Activated CD4-positive, alpha-beta T cell treated with anti-CD3 and anti-CD28 coated beads for 4 hours (primary cell): ENCODE results near the gene CKS1B.
A peak's percentile ranks its signal among the peaks of the same experiment; 100 is the strongest.

ENCODE experiments used
- DNase-seq, 2 donors: peaks; one replicate each; pipeline ENCODE4 v3.0.0-alpha.2; 2020

CKS1B gene

GRCh38 chr1:154974102-154974807 lies at the start of gene CKS1B:
Gene CKS1B, plus strand, starts transcription at chr1:154974681. Its CDS starts 65 bp downstream, at chr1:154974746.
- peak; percentile 95 to 97 for DNase-seq

DNA sequence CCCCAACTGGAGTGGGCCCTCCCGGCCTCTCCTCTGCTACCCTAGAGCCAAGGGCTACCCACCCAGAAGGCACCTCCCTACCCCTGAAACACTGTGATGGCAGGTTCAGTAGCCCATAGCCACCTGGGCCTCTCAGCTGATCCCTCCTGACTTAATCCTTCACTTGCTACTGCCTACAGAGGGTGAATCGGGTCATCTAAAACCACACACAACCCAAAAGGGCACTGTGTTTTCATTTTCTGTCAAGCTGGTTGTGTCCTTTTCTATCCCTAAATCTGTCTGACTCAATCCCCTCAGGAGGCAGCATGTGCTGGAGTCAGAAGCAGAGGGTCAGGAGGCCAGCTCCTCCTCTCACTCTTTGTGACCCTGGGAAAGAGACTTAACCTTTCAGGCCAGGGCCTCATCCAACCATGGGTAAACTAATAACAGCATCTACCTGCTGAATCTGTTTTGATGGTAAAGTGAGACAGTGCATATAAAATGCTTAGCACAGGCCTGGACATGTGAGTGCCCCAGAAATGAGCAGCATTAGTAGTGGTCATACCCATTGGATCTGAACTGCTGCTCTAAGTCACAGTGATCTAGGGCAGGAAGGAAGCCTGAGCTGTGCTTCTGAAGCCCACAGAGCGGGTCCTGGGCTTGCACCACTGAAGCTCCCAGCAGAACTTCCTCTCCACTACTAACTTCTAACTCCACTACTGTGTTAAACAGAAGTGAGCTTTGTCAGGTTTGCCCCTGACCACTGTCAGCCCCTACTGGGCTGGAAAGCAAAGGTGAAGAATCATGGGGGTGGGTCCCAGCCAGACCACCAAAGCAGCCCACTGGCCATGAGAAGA lies 48.9 kb upstream of the CKS1B start:
- DNase-seq, result no peak

- no peak for DNase-seq
Measured at GRCh38 chr1:154926201-154926600, 48.3 kb upstream of the CKS1B start.

GRCh38 chr1:154931940-154932487 lies 42.5 kb upstream of the CKS1B start:
- no peak for DNase-seq

- DNase-seq, result no peak
Measured at GRCh38 chr1:154934358-154934948, 40.0 kb upstream of the CKS1B start.

DNA sequence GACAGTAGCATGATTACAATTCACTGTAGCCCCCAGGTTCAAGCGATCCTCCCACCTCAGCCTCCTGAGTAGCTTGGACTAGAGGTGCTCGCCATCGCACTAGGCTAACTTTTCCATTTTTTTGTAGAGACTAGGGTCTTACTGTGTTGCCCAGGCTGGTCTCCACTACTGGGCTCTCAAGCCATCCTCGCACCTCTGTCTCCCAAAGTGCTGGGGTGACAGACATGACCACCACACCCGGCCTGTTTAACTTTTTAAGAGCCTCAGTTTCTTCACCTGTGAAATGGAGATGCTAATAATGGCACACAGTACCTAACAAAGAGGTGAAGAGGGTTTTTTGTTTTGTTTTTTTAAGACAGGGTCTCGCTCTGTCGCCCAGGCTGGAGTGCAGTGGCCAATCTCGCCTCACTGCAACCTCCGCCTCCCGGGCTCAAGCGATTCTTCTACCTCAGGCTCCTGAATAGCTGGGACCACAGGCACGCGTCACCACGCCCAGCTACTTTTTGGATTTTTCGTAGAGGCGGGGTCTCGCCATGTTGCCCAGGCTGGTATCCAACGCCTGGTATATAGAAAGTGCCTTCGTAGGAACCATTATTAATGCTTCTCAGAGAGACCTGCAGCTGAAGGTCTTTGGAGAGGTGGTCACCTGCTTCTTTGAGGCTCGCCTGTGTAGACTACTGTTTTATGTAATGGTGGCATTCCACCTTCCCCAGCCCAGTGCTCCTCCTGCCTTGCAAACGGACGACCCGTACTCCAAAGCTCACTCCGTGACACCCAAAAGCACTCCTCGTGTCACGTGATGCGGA lies 38.5 kb upstream of the CKS1B start:
- DNase-seq, result no peak

GRCh38 chr1:154936555-154937084 lies 37.9 kb upstream of the CKS1B start, which contains the start of gene PMVK:
Gene PMVK, minus strand, starts transcription at chr1:154936719. Its CDS starts 34 bp downstream, at chr1:154936685.
- DNase-seq, result peak; percentile 95 to 97

- DNase-seq, result peak; percentile 89 to 91
Measured at GRCh38 chr1:154937085-154937987, 37.1 kb upstream of the CKS1B start.

DNA sequence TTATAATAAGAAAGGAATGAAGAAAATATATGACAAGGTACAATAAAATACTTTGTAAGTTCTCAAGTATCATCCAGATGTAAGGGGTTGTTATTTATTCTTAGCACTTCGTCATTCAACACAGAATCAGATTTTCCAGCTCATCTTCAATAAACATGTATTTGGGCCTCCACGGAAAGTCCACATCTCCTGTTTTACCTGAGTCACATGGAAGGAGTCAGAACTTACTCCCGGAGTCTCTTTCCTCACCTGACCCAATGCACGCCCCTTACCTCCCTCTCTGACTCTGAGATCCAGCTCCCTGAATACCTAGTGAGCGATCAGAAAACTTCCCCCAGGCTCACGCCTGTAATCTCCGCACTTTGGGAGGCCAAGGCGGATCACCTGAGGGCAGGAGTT lies 36.5 kb upstream of the CKS1B start:
- DNase-seq, result no peak

- DNase-seq, result no peak
Measured at GRCh38 chr1:154938604-154939399, 35.7 kb upstream of the CKS1B start.

GRCh38 chr1:154940213-154940560 lies 34.3 kb upstream of the CKS1B start:
- DNase-seq, result no peak

DNA sequence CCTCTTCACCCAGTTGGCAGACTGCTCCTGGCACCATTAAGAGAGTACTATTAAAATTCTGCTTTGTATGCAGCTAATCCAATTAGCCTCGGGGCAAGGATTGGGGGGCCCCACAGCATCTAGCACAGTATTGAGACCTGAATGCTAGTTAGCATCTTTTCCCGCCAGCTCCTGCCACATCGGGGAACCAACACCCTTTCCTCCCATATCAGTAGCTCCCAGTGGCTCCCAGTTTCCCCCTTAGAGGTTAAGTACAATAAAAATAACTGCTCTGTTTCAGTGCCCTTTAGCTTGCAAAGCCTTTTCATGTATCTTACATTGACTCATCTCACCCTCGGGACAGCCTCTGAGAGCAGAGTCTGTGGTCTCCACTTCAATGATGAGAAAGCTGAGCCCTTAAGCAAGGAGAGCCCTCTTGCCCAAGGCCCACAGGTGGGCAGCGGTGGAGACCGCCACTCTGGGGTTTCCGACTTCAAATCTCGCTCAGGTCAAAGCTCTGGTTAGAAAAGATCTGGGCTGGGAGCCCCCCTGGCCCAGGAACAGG lies 33.8 kb upstream of the CKS1B start:
- no peak for DNase-seq

DNA sequence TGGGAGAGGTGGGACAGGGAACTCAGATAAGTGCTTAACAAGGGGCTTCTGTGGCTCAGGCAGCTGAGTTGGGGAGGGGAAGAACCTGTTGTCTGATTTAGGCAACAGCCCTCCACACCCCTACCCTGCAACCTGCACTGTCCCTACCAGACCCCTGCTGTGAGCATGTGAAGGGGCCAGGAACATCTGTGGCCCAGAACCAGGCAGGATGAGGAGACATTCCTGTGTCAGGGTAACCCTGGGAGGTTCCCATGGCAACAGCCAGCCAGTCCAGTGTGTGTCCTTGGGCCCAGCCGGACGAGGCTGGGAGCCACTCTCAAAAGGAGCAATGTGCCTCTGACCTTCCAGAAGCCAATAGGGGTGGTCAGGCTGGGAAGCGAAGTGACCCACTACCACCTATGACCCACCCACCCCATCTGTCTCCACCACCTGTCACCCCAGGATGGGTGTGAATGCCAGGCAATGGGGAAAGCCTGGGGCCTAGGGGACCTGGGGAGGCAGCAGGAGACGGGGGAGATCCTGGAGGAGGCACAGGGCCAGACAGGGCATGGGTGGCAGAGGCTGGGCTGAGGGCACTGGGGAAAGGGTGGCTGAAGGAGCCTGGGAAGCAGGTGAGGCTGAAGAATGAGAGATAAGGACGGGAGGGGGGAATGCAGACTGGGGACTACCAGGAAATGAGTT lies 33.0 kb upstream of the CKS1B start:
- DNase-seq, result no peak

DNA sequence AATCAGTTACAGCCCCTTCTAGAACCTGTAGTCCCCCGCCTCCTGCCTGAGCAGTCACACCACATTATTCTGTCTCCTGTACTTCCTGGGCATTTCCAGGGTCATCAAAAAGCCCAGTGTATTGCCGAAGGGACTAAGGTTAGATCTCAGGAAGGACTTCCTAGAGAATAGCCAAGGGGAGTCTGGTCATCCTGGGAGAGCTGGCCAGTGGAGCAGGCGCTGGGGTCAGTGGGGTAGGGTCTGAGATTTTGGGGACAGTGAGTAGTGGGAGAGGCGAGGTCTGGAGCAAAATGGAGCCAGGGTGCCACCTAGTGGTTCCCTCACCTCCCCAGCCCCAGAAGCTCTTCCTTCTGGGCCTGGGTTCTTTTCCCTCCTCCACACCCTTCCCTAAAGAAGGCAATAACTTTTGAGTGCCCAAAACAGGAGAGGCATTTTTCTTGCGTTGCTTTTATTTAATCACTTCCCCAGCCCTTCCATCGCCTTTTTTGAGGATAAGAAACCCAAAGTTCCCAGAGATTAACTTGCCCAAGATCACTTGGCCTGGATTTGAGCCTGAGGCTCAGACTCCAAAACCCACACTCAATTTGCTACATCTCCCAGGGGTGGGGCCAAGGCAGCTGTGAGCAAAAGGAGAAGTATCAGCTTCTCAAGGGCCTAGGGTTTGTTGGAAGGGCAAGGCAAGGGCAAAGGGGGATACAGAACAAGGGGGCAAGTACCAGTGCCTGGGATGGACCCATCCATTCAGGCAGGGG lies 30.7 kb upstream of the CKS1B start:
- DNase-seq, result peak in 1 of 2 donors; percentile 39

GRCh38 chr1:154944401-154945159 lies 29.9 kb upstream of the CKS1B start:
- no peak for DNase-seq

GRCh38 chr1:154945160-154945961 lies 29.1 kb upstream of the CKS1B start:
- no peak for DNase-seq
